HG02623 (cell line): Measurements from ENCODE around the gene RLN3.

Source experiments
- ATAC-seq: cut with Tn5 transposase; IDR thresholded peaks from one replicate; pipeline ENCODE4 v1.9.1; 2021; ENCODE audit warnings: moderate library complexity; ENCODE audit not compliant: unreplicated experiment

RLN3 gene

DNA sequence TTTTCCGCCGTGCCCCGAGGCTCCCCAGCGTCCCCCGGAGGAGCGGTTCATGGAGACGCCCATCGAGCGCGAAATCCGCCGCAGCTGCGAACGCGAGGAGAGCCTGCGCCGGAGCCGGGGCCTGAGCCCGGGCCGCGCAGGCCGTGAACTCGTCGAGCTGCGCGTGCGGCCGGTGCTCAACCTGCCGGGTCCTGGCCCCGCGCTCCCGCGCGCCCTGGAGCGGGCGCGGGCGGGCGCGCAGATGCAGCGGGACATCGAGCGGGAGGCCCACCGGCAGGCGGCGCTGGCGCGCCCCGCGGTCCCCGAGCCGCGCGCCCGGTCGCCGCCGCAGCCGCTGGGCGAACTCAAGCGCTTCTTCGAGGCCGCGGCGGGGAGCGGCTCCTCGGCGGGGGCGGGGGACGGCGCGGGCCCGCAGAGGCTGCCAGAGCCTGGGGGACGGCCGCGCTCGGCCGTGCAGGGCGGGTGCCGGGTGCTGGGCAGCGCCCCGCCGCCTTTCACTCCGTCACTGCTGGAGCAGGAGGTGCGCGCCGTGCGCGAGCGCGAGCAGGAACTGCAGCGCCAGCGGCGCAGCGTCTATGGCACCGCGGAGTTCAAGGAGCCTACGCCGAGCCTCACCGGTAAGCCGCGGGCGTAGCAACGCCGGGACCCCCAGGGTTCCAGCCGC is 45.4 kb downstream of the RLN3 start:
- ATAC-seq, result peak; percentile 51

DNA sequence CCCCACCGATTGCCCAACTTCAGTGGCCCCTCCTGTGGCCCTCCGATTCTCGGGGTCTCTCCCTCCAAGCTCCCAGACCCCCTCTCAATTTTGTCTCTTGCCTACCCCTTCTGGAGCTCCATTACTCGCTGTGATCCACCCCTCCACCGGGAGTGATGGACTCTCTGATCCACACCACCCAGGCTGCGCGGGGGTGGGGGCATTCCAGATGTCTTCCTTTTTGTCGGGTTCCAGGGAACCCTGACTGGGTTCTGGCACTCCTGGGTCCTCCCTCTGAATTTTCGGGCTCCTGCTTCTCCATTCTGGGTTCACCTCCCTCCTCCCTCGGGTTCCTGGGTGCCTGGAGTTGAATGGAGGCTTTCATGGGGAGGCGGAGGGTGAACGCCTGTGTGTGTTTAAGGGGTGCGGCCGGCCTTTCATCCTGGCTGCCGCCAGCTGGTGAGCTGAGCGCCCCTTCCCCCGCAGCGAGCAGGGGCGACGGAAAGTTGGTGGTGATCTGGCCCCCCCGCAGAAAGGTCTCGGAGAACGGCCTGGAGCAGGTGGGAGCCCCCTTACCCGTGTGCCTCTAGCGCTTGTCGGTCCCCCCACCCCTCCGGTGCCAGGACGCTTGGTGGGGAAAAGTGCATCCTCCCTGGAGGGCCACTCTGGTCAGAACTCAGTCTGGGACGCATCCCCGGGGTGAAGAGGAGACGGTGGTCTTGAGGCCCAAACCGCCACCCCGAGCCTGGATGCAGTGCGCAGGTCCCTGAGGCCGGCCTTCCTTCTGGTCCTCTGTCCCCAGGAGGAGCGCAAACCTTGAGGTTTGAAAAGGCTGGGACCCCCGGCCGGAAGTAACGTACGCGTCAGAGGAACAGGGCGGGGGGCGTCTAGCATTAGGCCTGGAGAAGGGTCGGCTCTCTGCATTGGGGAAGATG is 46.2 kb downstream of the RLN3 start:
- no peak for ATAC-seq

GRCh38 chr19:14078411-14078810 is 50.5 kb downstream of the RLN3 start:
- ATAC-seq, result no peak
